GM18508 (cell line): ENCODE data around the gene PRAC2.

Experiments used
- ATAC-seq: cut with Tn5 transposase; IDR thresholded peaks from one replicate; pipeline ENCODE4 v1.9.1; 2021; ENCODE audit warnings: moderate number of reproducible peaks; ENCODE audit not compliant: insufficient read depth, unreplicated experiment

PRAC2 gene

GRCh38 chr17:48752399-48753288 lies 29.7 kb downstream of the PRAC2 start:
- no peak for ATAC-seq

GRCh38 chr17:48753794-48754499 lies 31.0 kb downstream of the PRAC2 start:
- no peak for ATAC-seq

- ATAC-seq = no peak
Observed at GRCh38 chr17:48754500-48755261, 31.7 kb downstream of the PRAC2 start.

GRCh38 chr17:48755356-48755755 lies 32.4 kb downstream of the PRAC2 start:
- no peak for ATAC-seq

GRCh38 chr17:48756830-48757251 lies 33.9 kb downstream of the PRAC2 start:
- ATAC-seq = no peak

- no peak for ATAC-seq
Observed at GRCh38 chr17:48757524-48757961, 34.6 kb downstream of the PRAC2 start.

- ATAC-seq = no peak
Observed at GRCh38 chr17:48759288-48759687, 36.3 kb downstream of the PRAC2 start.

- no peak for ATAC-seq
Observed at GRCh38 chr17:48760411-48760810, 37.4 kb downstream of the PRAC2 start.

GRCh38 chr17:48761114-48761513 lies 38.1 kb downstream of the PRAC2 start:
- no peak for ATAC-seq

- no peak for ATAC-seq
Observed at GRCh38 chr17:48767263-48767774, 44.3 kb downstream of the PRAC2 start.

- no peak for ATAC-seq
Observed at GRCh38 chr17:48769009-48769675, 46.2 kb downstream of the PRAC2 start.

- no peak for ATAC-seq
Observed at GRCh38 chr17:48770954-48771353, 48.0 kb downstream of the PRAC2 start.

- ATAC-seq = no peak
Observed at GRCh38 chr17:48773245-48773644, 50.3 kb downstream of the PRAC2 start.
